Measurements from ENCODE around the gene UGT3A2.

Gene UGT3A2

DNA sequence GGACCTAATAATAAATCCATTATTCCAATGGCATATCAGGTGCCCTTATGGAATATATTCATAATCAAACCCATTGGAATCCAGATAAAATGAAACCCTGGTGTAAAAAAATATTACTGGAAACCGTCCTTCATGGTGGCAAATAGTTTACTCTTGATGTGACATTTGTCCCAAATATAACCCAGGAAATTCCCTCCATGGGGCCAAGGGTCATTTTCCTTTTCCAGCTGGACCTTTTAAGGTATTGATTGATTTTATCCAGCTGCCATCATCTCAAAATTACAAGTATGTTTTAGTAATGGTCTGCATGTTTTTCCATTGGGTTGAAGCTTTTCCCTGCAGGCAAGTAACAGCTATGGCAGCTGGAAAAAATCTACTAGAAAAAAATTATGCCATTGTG, 67.1 kb downstream of the UGT3A2 start:
- DNase-seq = no peak

DNA sequence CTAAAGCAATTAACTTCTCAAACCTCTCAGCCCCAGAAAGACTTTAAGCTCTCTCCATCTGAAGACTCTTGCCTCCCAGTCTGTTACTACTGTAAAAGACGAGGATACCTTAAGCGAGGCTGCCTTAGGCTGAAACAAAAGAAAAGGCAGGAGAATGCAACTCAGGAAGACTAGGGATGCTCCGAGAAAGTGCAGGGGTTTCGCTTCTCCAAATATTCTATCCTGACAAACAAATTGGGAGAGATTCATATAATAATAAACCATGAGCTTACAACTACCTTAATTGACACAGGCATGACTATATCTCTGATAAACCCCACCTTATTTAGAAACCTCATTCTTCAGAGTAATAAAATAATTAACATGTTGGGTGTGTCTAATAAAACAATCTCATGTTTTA, 70.6 kb downstream of the UGT3A2 start:
- DNase-seq = no peak

DNA sequence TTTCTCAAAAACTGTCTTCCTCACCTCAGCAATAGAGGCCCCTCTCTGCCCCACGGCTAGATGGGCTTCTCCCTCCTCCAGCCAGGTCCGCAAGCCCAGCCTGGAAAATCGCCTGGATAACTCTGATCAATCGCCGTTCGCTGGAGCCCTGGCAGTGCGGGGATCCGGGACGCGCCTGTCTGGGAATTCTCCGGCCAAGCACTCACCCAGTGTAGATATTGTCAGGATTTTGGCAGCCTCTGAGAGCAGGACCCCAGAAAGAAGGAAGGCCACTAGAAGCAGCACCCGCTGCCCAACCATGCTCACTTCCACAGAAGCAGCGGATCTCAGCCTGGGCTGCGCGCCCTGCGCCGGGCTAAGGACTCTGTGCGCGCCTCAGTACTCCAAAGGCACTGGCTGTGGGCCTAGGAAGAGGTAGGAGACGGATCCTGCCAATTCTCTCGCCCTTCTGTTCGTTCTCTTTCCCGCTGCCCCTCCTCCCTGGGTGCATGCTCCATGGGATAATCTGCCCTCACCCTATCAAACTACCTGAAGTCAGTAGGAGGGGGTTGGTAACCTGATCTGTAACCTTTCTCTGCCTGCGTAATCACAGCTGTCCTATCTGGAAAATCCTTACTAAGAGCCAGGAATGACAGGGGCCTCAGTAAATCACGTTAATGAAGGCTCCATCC, 75.6 kb downstream of the UGT3A2 start, which contains the start of gene UGT3A1:
TSS of gene UGT3A1 (minus strand) at position 450 of the 671 bp plus-strand sequence. CDS start at position 300, 150 bp downstream.
- DNase-seq = no peak

DNA sequence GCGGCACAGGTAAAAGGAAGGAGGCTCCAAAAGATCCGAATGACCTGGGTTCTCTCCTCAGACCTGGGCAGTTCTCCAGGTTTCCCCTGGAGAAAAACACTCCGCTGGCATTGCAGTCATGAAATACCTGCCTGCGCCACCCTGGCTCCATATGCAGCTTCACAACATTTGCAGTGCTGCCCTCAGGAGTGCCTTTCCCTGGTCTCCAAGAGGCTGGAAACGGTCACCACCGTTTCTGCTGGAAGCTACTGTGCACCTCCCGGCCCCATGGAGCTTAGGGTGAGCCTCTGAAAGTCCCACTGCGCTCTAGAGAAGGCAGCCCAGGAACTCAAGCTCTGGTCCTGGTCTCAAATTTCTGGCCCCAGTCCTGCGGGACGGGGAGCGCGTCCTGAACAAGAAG, 76.2 kb downstream of the UGT3A2 start:
- no peak for DNase-seq

DNA sequence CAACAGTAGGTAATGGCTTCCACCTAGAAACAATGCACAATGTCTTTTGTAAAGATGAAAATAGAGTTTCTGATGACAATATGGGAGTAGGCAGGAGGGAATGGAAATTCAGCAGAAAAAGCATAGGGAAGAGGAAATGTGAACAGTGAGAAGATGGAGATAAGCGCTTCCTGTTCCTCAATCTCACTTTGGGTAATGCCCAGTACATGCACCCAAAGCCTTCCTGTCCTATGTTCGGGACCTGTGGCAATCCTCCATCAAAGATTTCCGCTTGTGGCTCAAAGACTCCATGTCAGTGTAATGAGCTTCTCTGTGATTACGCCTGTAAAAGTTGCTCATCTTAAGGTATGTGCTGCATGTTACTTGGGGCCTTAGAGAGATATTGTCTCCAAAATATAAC, 78.2 kb downstream of the UGT3A2 start:
- no peak for DNase-seq

DNA sequence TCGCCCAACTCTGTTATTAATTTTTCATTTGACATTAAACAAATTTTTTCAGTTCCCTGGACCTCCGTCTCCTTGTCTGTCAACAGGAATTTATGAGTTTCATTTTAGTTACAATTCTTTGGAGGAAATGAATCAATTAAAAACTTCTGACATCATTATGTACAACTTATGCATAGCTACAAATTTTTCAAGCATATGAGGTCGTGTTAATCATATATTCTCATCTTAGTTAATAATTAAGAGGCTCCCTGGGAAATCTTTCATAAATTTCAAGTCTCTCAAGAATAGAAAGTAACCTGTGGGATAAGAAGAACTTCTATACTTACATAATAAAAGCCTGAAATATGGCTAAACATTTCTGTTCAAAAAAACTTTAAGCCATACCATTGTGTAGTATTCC, 78.9 kb downstream of the UGT3A2 start:
- DNase-seq = no peak

All from NCI-H774 (cell line).